Right atrium auricular region (tissue), 2 donors: ENCODE data around the gene B3GNT4. TPM values are rescaled to one million over a fixed set of nuclear protein-coding genes. Genes with fewer than 3 reads are reported as not detected.

ENCODE experiments used
- DNase-seq: peaks from one replicate; pipeline ENCODE4 v3.0.0-alpha.2; 2019; ENCODE audit warnings: low spot score
- H3K27ac ChIP-seq, 2 donors: fragments of 200-600 bp; sonication (generic); 1 replicate in 1 of 2; 2 replicates in 1 of 2; pipeline ENCODE4 v1.5.1; 2016 to 2019
- H3K27me3 ChIP-seq, 2 donors: fragments of 200-600 bp; sonication (generic); one replicate each; pipeline versions ENCODE4 v1.5.1 to v1.6.0; 2017 to 2019
- H3K36me3 ChIP-seq: fragments of 200-600 bp; sonication (generic); one replicate; pipeline ENCODE4 v1.5.1; 2016
- H3K4me1 ChIP-seq, 2 donors: fragments of 200-600 bp; sonication (generic); one replicate each; pipeline versions ENCODE4 v1.5.1 to v1.6.0; 2017 to 2019
- H3K4me3 ChIP-seq, 2 donors: fragments of 200-600 bp; sonication (generic); 1 replicate in 1 of 2; 2 replicates in 1 of 2; pipeline ENCODE4 v1.5.1; 2017 to 2019; ENCODE audit warnings: mild to moderate bottlenecking in 1 of 2, moderate library complexity in 1 of 2
- H3K9me3 ChIP-seq, 2 donors: fragments of 200-600 bp; sonication (generic); one replicate each; pipeline ENCODE4 v1.5.1; 2019
- total RNA-seq, 2 donors: library from RNA; depleted of rRNA; stranded (reverse); fragments of >200 nt; gene quantifications; one replicate each; pipeline ENCODE4 v1.1.0, GENCODE V29; 2016
- TF ChIP-seq, protein P1 (sequence below), 2 donors: fragments of 200-600 bp; sonication (generic); IDR thresholded peaks; one replicate each; pipeline ENCODE4 v1.5.1; 2019; ENCODE audit warnings: antibody characterized with exemption in 2 of 2

B3GNT4 gene
- not detected for total RNA-seq

DNA sequence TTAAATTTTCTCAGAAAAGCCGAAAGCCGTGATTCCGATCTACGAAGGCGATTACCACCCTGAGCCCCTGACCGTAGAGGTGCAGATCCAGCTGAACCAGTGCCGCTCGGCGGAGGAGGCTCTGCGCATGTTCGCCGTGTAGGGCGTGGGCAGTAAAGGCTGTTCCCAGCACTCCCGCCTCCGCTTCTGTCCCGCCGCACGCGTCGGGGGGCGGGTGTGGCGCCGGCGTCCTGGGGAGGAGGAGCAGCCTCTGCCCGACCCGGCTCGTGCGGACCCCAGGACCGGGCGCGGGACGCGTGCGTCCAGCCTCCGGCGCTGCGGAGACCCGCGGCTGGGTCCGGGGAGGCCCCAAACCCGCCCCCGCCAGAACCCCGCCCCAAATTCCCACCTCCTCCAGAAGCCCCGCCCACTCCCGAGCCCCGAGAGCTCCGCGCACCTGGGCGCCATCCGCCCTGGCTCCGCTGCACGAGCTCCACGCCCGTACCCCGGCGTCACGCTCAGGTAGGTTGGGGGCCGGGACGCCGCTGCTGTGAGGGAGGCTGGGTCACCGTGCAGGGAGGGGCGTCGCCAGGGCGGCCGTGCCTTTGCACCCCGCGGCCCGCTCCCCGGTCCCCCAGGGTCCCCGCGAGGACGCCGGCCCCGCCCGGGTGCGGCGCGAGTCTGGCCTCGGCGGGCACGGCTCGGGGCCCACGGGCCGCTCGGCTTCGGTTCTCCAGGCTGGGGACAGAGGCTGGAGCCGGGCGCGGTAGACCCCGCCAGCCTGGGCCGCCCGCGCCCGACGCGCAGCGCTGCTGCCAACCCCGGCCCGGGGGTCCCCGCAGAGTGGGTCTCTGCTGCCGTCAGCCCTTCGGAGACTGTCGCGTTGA is at the start of gene B3GNT4:
TSS of gene B3GNT4 (plus strand) at position 409 of the 866 bp plus-strand sequence. CDS start 910 bp downstream, outside the sequence.
- Histone ChIP-seq H3K9me3 (no peaks in the 10 kb centered on the region), H3K4me1 (peaks cover 0 to 20% of the 10 kb centered on the region in 2 donors), H3K36me3 (peaks cover 18% of the 10 kb centered on the region), H3K4me3 (peak within 1 kb of the TSS; percentile 43 to 64), H3K27ac (no peak within 1 kb of the TSS), H3K27me3 (peaks cover 0 to 23% of the 10 kb centered on the region in 2 donors)
- TF ChIP-seq, protein P1, sequence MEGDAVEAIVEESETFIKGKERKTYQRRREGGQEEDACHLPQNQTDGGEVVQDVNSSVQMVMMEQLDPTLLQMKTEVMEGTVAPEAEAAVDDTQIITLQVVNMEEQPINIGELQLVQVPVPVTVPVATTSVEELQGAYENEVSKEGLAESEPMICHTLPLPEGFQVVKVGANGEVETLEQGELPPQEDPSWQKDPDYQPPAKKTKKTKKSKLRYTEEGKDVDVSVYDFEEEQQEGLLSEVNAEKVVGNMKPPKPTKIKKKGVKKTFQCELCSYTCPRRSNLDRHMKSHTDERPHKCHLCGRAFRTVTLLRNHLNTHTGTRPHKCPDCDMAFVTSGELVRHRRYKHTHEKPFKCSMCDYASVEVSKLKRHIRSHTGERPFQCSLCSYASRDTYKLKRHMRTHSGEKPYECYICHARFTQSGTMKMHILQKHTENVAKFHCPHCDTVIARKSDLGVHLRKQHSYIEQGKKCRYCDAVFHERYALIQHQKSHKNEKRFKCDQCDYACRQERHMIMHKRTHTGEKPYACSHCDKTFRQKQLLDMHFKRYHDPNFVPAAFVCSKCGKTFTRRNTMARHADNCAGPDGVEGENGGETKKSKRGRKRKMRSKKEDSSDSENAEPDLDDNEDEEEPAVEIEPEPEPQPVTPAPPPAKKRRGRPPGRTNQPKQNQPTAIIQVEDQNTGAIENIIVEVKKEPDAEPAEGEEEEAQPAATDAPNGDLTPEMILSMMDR (IDR thresholded peaks at IDR 0.05) = no peak
- no peak for DNase-seq

DNA sequence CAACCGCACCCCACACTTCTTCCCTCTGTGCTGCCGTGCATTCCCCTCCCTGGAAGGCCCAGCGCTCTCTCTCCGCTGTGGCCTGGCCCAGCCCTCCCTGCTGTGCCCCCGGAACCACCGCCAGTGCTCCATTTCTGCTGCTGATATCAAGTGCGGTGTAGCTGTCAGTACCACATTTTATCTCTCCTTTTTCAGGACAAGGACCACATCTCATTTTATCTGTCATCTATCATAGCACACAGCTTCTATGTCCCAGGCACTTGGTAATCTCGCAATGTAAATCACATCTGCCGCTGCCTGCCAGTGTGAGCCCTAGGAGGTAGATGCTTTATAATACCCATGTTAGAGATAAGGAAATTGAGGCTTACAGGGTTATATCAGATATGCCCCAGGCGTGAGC is 47.8 kb upstream of the B3GNT4 start:
- H3K27me3 ChIP-seq = no peaks in the 10 kb centered on the region

DNA sequence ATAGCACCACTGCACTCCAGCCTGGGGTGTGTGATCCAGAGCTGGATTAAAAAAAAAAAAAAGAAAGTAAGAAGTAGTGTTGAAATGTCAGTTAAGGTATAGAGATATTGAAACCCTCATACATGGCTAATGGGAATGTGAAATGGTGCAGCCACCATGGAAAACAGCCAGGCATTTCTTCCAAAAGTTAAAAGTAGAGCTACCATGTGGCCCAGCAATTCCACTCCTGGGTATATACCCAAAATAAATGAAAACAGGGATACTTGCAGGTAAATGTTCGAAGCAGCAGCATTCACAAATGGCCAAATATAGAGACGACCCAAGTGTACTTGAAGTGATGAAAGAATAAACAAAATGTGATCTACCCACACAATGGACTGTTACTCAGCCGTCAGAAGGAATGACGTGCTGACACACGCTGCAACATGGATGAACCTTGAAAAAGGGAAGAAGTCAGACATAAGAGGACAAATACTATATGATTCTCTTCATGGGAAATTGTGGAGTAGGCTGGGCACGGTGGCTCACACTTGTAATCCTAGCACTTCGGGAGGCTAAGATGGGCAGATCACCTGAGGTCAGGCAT is 44.7 kb upstream of the B3GNT4 start:
- H3K27me3 ChIP-seq = no peaks in the 10 kb centered on the region
- TF ChIP-seq, protein P1 (IDR thresholded peaks at IDR 0.05) = no peak
- no peak overlapping the region for H3K4me3 ChIP-seq
- no peak overlapping the region for H3K27ac ChIP-seq
- no peaks in the 10 kb centered on the region for H3K4me1 ChIP-seq
- no peaks in the 10 kb centered on the region for H3K36me3 ChIP-seq
- no peaks in the 10 kb centered on the region for H3K9me3 ChIP-seq
- no peak for DNase-seq

More for the DNA sequence above, 47.8 kb upstream of the B3GNT4 start:
- H3K36me3 ChIP-seq = no peaks in the 10 kb centered on the region
- no peak overlapping the region for H3K27ac ChIP-seq
- H3K4me1 ChIP-seq = no peaks in the 10 kb centered on the region
- no peak overlapping the region for H3K4me3 ChIP-seq
- TF ChIP-seq, protein P1 (IDR thresholded peaks at IDR 0.05) = no peak
- no peak for DNase-seq
- H3K9me3 ChIP-seq = no peaks in the 10 kb centered on the region

DNA sequence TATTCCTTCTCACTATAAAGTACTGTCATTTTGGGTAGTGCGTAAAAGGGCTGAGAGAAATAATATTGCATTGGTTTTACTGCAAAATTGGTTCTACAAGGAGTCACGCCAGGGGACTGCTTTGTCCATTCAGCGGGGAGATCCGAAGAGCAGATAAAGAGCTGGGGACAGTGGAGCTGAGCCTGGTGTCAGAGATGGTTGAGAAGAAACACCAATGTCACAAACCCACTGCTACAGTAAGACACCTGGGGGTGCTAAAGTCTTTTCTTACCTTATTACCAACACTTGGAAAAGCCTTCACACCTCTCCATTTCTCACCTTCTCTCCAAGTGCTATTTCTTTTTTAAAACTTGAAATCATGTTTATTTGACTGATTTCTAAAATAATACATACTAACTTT is 43.6 kb upstream of the B3GNT4 start:
- H3K9me3 ChIP-seq = no peaks in the 10 kb centered on the region
- no peaks in the 10 kb centered on the region for H3K4me1 ChIP-seq
- no peak for DNase-seq
- TF ChIP-seq, protein P1 (IDR thresholded peaks at IDR 0.05) = no peak
- H3K27me3 ChIP-seq = no peaks in the 10 kb centered on the region
- H3K27ac ChIP-seq = no peak overlapping the region
- no peaks in the 10 kb centered on the region for H3K36me3 ChIP-seq
- no peak overlapping the region for H3K4me3 ChIP-seq

DNA sequence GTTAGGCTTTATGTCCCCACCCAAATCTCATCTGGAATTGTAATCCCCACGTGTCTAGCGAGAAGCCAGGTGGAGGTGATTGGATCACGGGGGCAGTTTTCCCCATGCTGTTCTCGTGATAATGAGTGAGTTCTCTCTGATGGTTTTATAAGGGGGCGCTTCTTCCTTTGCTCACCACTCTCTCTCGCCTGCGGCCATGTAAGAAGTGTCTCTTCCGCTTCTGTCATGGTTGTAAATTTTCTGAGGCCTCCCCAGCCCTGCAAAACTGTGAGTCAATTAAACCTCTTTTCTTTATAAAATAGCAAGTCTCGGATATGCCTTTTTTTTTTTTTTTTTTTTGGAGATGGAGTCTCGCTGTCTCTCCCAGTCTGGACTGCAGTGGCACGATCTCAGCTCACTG is 42.7 kb upstream of the B3GNT4 start:
- no peaks in the 10 kb centered on the region for H3K36me3 ChIP-seq
- TF ChIP-seq, protein P1 (IDR thresholded peaks at IDR 0.05) = no peak
- H3K4me3 ChIP-seq = no peak overlapping the region
- no peaks in the 10 kb centered on the region for H3K9me3 ChIP-seq
- no peaks in the 10 kb centered on the region for H3K27me3 ChIP-seq
- H3K4me1 ChIP-seq = no peaks in the 10 kb centered on the region
- H3K27ac ChIP-seq = no peak overlapping the region
- DNase-seq = no peak
